H1 (cell line): Measurements from ENCODE around the gene SEZ6L.

ENCODE experiments used
- CBX5 ChIP-seq: fragments of 300-800, 300-1000 bp; sonication (generic); IDR thresholded peaks from 2 replicates; pipeline ENCODE4 v1.7.1; 2016; ENCODE audit warnings: antibody characterized with exemption, low read length, low read depth
- JUN ChIP-seq: IDR thresholded peaks from 2 replicates; pipeline ENCODE4 v1.6.1; 2011; ENCODE audit warnings: low read depth, mild to moderate bottlenecking, improper control_type of control experiment, low read length
- JUND ChIP-seq: IDR thresholded peaks from 2 replicates; pipeline ENCODE4 v1.6.1; 2011; ENCODE audit warnings: mild to moderate bottlenecking, improper control_type of control experiment, low read length
- POLR2A ChIP-seq, 2 experiments: IDR thresholded peaks; 1 replicate in 1 of 2; 2 replicates in 1 of 2; pipeline ENCODE4 v1.6.1; 2011; ENCODE audit warnings: low read depth in 2 of 2, low read length in 2 of 2, mild to moderate bottlenecking in 2 of 2; ENCODE audit errors: control extremely low read depth in 1 of 2
- POLR2AphosphoS5 ChIP-seq: IDR thresholded peaks from 2 replicates; pipeline ENCODE4 v1.6.1; 2011; ENCODE audit warnings: low read depth, low read length
- RFX5 ChIP-seq: IDR thresholded peaks from 2 replicates; pipeline ENCODE4 v1.6.1; 2011; ENCODE audit warnings: low read depth, low read length, improper control_type of control experiment, borderline replicate concordance
- SP1 ChIP-seq: IDR thresholded peaks from 2 replicates; pipeline ENCODE4 v1.6.1; 2011; ENCODE audit warnings: low read depth, low read length
- TF ChIP-seq, protein P1 (sequence below): IDR thresholded peaks from 2 replicates; pipeline ENCODE4 v1.6.1; 2011; ENCODE audit warnings: low read length, improper control_type of control experiment
- TF ChIP-seq, protein P2 (sequence below), 3 experiments: IDR thresholded peaks; 1 replicate in 2 of 3; 2 replicates in 1 of 3; pipeline versions ENCODE4 v1.5.1 to v1.6.1; 2011; ENCODE audit warnings: low read length in 3 of 3, mild to moderate bottlenecking in 3 of 3, inconsistent platforms in 2 of 3, low read depth in 1 of 3, moderate library complexity in 1 of 3; ENCODE audit not compliant: insufficient read depth in 1 of 3; ENCODE audit errors: control extremely low read depth in 1 of 3

DNA sequence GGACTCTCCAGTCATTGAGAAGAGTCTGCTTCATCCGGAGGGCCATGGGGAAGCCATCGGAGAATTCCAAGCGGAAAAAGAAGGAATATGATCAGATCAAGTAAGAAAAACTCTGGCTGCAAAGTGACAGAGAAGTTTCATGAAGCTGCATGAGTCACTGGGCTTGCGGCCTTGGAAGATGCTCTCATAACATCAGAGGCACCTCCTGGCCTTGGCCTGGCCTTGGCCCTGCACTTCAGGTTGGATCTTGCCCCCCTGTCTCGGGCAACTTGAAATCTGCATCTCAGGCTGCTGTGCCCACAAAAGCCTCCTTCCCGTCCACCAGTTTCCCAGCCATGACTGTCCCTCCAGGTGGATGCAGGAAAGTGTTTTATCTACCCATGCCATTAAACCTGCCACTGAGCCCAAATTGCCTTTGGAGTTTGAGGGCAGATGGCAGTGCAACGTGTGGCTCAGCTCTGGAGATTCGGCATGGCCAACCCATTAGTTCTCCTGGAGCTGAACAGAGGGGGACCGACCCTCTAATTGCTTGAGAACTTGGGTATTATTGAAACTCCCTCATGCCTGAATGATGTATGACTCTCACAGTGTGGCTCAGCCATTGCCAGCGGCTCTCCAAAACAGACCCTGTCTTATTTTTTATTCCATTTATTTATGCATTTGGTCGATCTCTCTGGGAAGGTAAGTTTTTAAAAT lies 66.7 kb downstream of the SEZ6L start:
- TF ChIP-seq, protein P1, sequence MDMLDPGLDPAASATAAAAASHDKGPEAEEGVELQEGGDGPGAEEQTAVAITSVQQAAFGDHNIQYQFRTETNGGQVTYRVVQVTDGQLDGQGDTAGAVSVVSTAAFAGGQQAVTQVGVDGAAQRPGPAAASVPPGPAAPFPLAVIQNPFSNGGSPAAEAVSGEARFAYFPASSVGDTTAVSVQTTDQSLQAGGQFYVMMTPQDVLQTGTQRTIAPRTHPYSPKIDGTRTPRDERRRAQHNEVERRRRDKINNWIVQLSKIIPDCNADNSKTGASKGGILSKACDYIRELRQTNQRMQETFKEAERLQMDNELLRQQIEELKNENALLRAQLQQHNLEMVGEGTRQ = no peak
- TF ChIP-seq POLR2AphosphoS5 (no peak), RFX5 (no peak), CBX5 (no peak), POLR2A (IDR thresholded peaks at IDR 0.05; ENCODE audit: control extremely low read depth in 1 of 2, low read depth in 2 of 2, low read length in 2 of 2) (no peak), SP1 (no peak), JUND (no peak), JUN (no peak)
- TF ChIP-seq, protein P2, sequence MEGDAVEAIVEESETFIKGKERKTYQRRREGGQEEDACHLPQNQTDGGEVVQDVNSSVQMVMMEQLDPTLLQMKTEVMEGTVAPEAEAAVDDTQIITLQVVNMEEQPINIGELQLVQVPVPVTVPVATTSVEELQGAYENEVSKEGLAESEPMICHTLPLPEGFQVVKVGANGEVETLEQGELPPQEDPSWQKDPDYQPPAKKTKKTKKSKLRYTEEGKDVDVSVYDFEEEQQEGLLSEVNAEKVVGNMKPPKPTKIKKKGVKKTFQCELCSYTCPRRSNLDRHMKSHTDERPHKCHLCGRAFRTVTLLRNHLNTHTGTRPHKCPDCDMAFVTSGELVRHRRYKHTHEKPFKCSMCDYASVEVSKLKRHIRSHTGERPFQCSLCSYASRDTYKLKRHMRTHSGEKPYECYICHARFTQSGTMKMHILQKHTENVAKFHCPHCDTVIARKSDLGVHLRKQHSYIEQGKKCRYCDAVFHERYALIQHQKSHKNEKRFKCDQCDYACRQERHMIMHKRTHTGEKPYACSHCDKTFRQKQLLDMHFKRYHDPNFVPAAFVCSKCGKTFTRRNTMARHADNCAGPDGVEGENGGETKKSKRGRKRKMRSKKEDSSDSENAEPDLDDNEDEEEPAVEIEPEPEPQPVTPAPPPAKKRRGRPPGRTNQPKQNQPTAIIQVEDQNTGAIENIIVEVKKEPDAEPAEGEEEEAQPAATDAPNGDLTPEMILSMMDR (IDR thresholded peaks at IDR 0.05; ENCODE audit: control extremely low read depth in 1 of 3, insufficient read depth in 1 of 3, low read depth in 1 of 3, low read length in 3 of 3) = no peak
